Neural crest cell (in vitro differentiated cells): ENCODE measurements around the gene SCD5. TPM values are rescaled to one million over a fixed set of nuclear protein-coding genes. Genes with fewer than 3 reads are reported as not detected.

Experiments used
- DNase-seq: peaks from one replicate; pipeline ENCODE4 v3.0.0; 2021; ENCODE audit warnings: low read depth, mixed read lengths, low spot score
- H3K27ac Mint-ChIP-seq: one replicate; pipeline ENCODE4 v1.8.0; 2021; ENCODE audit warnings: mild to moderate bottlenecking, mixed read lengths; ENCODE audit not compliant: unreplicated experiment
- H3K27me3 Mint-ChIP-seq: 2 replicates; pipeline ENCODE4 v1.8.0; 2021; ENCODE audit warnings: low read depth, mild to moderate bottlenecking, mixed read lengths
- H3K36me3 Mint-ChIP-seq: 2 replicates; pipeline ENCODE4 v1.8.0; 2021; ENCODE audit warnings: low read depth, mild to moderate bottlenecking, mixed read lengths
- H3K4me1 Mint-ChIP-seq: 2 replicates; pipeline ENCODE4 v1.8.0; 2021; ENCODE audit warnings: mixed read lengths
- H3K4me3 Mint-ChIP-seq: one replicate; pipeline ENCODE4 v1.8.0; 2021; ENCODE audit warnings: mild to moderate bottlenecking, mixed read lengths
- H3K9me3 Mint-ChIP-seq: 2 replicates; pipeline ENCODE4 v1.8.0; 2021; ENCODE audit warnings: mixed read lengths
- total RNA-seq: library from RNA; stranded (reverse); gene quantifications from 2 replicates; pipeline ENCODE4 v1.2.1, GENCODE V29; 2021
- TF ChIP-seq, protein P1 (sequence below): fragments of 200-600 bp; sonication (generic); conservative IDR thresholded peaks from 2 replicates; pipeline ENCODE4 v1.5.0; 2021; ENCODE audit warnings: antibody characterized with exemption, mild to moderate bottlenecking

Gene SCD5
- total RNA-seq, 1 donor from 2014 or later, result 40.7 TPM

DNA sequence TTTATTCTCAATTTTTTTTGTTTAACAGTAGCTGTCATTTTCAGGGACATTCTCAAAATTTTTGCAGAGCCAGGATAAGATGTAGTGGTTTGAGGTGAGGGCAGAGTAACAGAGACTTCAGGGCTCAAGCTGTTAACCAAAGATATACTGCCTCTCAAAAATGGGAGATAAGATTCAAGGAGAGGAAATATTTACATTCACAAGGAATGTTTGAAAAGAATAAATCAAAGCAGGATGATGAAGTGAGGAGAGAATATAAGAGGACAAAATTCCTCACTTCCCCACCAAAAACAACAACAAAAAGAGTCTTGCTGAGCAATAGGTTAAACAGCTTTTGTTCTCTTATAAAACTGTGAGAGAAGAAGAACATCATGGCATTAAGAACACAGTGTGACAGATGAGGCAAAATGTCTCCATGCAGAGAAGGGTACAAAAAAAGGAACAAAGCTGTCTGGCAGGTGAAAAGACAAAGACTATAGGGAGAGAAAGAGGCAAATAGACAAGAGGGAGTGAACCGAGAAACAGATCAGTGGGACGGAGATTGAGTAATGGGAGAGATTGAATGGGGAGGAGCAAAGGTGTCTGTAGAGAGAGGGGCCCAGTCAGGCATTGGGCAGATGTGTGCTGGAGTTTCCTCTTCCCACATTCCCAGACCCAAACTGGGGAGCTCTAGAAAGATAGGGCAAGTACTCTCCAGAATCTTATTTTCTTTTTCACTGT lies 130.7 kb downstream of the SCD5 start:
- no peaks in the 10 kb centered on the region for H3K27me3 Mint-ChIP-seq
- H3K9me3 Mint-ChIP-seq, result peaks cover 18% of the 10 kb centered on the region
- H3K27ac Mint-ChIP-seq, result no peak overlapping the region
- peaks cover 48% of the 10 kb centered on the region for H3K4me1 Mint-ChIP-seq
- H3K36me3 Mint-ChIP-seq, result peaks cover 22% of the 10 kb centered on the region
- TF ChIP-seq, protein P1, sequence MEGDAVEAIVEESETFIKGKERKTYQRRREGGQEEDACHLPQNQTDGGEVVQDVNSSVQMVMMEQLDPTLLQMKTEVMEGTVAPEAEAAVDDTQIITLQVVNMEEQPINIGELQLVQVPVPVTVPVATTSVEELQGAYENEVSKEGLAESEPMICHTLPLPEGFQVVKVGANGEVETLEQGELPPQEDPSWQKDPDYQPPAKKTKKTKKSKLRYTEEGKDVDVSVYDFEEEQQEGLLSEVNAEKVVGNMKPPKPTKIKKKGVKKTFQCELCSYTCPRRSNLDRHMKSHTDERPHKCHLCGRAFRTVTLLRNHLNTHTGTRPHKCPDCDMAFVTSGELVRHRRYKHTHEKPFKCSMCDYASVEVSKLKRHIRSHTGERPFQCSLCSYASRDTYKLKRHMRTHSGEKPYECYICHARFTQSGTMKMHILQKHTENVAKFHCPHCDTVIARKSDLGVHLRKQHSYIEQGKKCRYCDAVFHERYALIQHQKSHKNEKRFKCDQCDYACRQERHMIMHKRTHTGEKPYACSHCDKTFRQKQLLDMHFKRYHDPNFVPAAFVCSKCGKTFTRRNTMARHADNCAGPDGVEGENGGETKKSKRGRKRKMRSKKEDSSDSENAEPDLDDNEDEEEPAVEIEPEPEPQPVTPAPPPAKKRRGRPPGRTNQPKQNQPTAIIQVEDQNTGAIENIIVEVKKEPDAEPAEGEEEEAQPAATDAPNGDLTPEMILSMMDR, result no peak
- DNase-seq, result no peak
- peak overlapping the region; percentile 3 for H3K4me3 Mint-ChIP-seq

DNA sequence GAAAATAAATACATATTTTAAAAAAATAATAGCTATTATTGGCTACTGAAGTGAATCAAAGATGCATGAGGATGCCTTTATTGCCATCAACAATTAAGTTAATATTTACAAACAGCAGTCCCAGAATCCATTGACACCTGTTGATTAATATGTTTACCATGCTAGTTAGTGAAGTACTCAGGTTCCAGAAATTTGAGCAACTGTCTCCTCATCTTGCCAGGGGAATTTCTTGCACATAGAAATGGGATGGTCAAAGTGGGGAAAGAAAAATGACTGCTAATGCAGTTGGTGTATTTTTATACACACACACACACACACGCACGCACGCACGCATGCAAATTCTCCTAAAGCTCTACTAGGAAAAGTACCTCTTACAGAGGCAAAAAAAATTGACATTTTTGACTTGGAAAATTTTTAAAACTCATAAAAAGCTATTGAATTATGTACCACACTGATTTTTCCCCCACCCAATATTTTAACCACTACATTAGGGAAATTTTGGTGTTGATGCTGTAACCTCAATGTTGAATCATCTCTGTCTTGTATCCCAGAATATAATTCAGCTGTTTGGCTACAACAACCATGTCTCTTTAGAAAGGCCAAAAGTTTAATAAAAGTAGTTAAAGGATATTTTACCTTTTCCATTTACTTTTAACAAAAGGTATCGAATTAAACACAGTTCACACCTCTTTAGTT lies 131.5 kb downstream of the SCD5 start:
- no peak for DNase-seq
- Mint-ChIP-seq H3K36me3 (peaks cover 22% of the 10 kb centered on the region), H3K27me3 (no peaks in the 10 kb centered on the region), H3K4me1 (peaks cover 50% of the 10 kb centered on the region), H3K9me3 (peaks cover 18% of the 10 kb centered on the region), H3K4me3 (no peak overlapping the region), H3K27ac (no peak overlapping the region)
- TF ChIP-seq, protein P1, result no peak

DNA sequence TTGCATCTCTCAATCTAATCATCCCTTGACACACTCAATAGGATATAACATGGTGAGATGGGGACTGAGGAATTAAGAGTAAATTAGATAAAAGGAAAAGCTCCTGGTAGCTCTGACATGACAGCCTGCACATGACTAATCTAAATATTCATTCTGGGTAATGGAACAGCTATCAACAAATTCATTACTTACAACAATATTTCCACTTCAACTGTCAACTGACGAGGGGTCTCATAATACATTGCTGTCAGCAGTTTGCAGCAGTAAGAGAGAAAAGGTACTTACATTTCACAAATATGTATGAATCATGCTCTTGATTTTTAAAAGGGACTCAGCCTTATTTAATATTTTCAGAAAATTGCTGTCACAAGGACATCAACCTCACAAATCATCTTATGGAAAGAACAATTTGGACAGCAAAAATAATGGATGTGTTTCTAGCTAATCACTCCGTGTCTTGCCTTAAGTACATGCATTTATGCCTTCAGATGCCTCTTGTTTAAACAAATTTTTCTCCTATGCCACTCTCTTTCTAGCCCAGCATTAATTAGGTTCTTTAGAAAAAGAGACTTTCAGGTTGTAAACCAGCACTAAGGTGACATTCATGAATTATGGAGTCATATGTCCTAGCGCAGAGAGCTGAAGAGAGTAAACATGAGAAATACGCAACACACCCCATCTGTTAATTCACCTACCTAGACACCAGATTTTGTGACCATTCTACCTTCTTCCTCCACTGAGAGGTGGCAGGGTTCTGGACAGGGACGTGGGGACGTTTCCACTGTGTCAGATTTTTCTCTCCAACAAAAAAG lies 137.2 kb downstream of the SCD5 start:
- Mint-ChIP-seq H3K4me1 (peaks cover 31% of the 10 kb centered on the region), H3K4me3 (no peak overlapping the region), H3K27me3 (no peaks in the 10 kb centered on the region), H3K27ac (no peak overlapping the region), H3K9me3 (peaks cover 7% of the 10 kb centered on the region), H3K36me3 (peaks cover 24% of the 10 kb centered on the region)
- no peak for DNase-seq
- TF ChIP-seq, protein P1, result no peak

DNA sequence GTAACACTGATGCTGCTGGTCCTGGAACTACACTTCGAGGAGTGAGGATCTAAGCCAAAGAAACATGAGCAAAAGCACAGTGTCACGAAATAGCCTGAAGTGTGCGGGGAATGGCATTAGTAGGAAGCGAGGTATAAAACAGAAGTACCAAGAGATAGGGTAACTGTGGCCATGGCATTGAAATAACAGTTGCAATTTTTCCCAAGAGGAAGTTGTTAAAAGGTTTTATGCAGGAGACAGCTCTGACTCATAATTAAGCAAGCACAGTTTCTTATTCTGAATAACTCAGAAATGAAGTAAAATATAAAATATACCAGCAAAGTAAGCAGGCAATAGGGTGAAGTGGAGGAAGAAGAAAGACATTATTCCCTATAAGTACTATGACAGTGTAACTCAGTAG lies 146.5 kb downstream of the SCD5 start:
- Mint-ChIP-seq H3K4me1 (peaks cover 2% of the 10 kb centered on the region), H3K27ac (no peak overlapping the region), H3K9me3 (peaks cover 2% of the 10 kb centered on the region), H3K27me3 (no peaks in the 10 kb centered on the region), H3K4me3 (no peak overlapping the region), H3K36me3 (peaks cover 5% of the 10 kb centered on the region)
- TF ChIP-seq, protein P1, result no peak
- no peak for DNase-seq

DNA sequence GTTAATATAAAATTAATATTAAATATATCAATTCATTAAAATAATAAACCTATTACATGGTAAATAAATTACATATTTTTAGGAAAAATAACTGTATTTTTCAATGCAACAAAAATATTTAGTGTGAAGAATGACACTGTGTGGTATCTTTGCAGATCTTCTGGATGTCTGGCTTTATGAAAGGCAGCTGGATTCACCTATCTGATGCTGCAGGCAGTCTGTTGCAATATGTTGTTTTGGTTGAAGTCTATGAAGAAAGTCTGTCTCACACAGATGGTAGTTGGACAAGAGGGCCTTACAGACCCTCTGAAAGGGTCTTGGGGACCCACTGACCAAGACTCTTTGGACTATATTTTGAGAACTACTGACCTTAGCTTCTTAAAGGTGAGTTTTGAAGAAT lies 147.7 kb downstream of the SCD5 start:
- DNase-seq, result no peak
- H3K4me3 Mint-ChIP-seq, result no peak overlapping the region
- H3K27me3 Mint-ChIP-seq, result no peaks in the 10 kb centered on the region
- peaks cover 3% of the 10 kb centered on the region for H3K36me3 Mint-ChIP-seq
- H3K9me3 Mint-ChIP-seq, result no peaks in the 10 kb centered on the region
- H3K27ac Mint-ChIP-seq, result no peak overlapping the region
- H3K4me1 Mint-ChIP-seq, result peaks cover 11% of the 10 kb centered on the region
- TF ChIP-seq, protein P1, result no peak
